H9 (cell line): Measurements from ENCODE around the gene DYNC2H1. TPM values are rescaled to one million over a fixed set of nuclear protein-coding genes. Genes with fewer than 3 reads are reported as not detected.

Experiments used
- DNase-seq: peaks from one replicate; pipeline ENCODE4 v3.0.0-alpha.2; 2017
- H2AFZ ChIP-seq: one replicate; pipeline ENCODE4 v1.6.1; 2013; ENCODE audit warnings: mild to moderate bottlenecking, low read length, control low read depth, moderate library complexity
- H2AK5ac ChIP-seq: 2 replicates; pipeline ENCODE4 v1.6.1; 2013; ENCODE audit warnings: low read length, control low read depth, mixed read lengths; ENCODE audit not compliant: insufficient read length
- H2BK120ac ChIP-seq: one replicate; pipeline ENCODE4 v1.6.1; 2013; ENCODE audit warnings: low read depth, mild to moderate bottlenecking, low read length, control low read depth, inconsistent platforms; ENCODE audit not compliant: poor library complexity, severe bottlenecking
- H2BK12ac ChIP-seq: 2 replicates; pipeline ENCODE4 v1.6.1; 2013; ENCODE audit warnings: low read length, control low read depth, mixed read lengths, low read depth; ENCODE audit not compliant: insufficient read length
- H2BK15ac ChIP-seq: 2 replicates; pipeline ENCODE4 v1.6.1; 2013; ENCODE audit warnings: low read depth, low read length, control low read depth
- H2BK20ac ChIP-seq: one replicate; pipeline ENCODE4 v1.6.1; 2013; ENCODE audit warnings: low read depth, mild to moderate bottlenecking, low read length, control low read depth, inconsistent platforms; ENCODE audit not compliant: poor library complexity, severe bottlenecking
- H2BK5ac ChIP-seq: 2 replicates; pipeline ENCODE4 v1.6.1; 2013; ENCODE audit warnings: low read length, control low read depth, mixed read lengths; ENCODE audit not compliant: insufficient read length
- H3K14ac ChIP-seq: 2 replicates; pipeline ENCODE4 v1.6.1; 2013; ENCODE audit warnings: low read length, control low read depth; ENCODE audit not compliant: insufficient read depth
- H3K18ac ChIP-seq: 2 replicates; pipeline ENCODE4 v1.6.1; 2013; ENCODE audit warnings: low read depth, mild to moderate bottlenecking, mixed read lengths, low read length, control low read depth; ENCODE audit not compliant: insufficient read length
- H3K23ac ChIP-seq: 2 replicates; pipeline ENCODE4 v1.6.1; 2013; ENCODE audit warnings: low read length, control low read depth, mixed read lengths, low read depth; ENCODE audit not compliant: insufficient read length
- H3K23me2 ChIP-seq: 2 replicates; pipeline ENCODE4 v1.6.1; 2013; ENCODE audit warnings: low read depth, mild to moderate bottlenecking, mixed read lengths, low read length, control low read depth; ENCODE audit not compliant: insufficient read length, poor library complexity, severe bottlenecking
- H3K27ac ChIP-seq: 2 replicates; pipeline ENCODE4 v1.5.1; 2013; ENCODE audit warnings: low read length, control low read depth, mixed read lengths, low read depth; ENCODE audit not compliant: insufficient read length
- H3K27me3 ChIP-seq: 2 replicates; pipeline ENCODE4 v1.6.1; 2013; ENCODE audit warnings: low read length, control low read depth, inconsistent platforms; ENCODE audit not compliant: insufficient read depth
- H3K4ac ChIP-seq: 2 replicates; pipeline ENCODE4 v1.6.1; 2013; ENCODE audit warnings: low read depth, mild to moderate bottlenecking, control low read depth, inconsistent platforms, low read length, moderate library complexity
- H3K4me1 ChIP-seq: 2 replicates; pipeline ENCODE4 v1.6.1; 2013; ENCODE audit warnings: low read length, control low read depth, inconsistent platforms; ENCODE audit not compliant: insufficient read depth
- H3K4me2 ChIP-seq: 2 replicates; pipeline ENCODE4 v1.6.1; 2013; ENCODE audit warnings: low read length, control low read depth, mixed read lengths; ENCODE audit not compliant: insufficient read length, insufficient read depth
- H3K56ac ChIP-seq: 2 replicates; pipeline ENCODE4 v1.6.1; 2013; ENCODE audit warnings: low read depth, mild to moderate bottlenecking, mixed read lengths, low read length, control low read depth; ENCODE audit not compliant: insufficient read length
- H3K79me1 ChIP-seq: 2 replicates; pipeline ENCODE4 v1.6.1; 2013; ENCODE audit warnings: low read depth, mild to moderate bottlenecking, moderate library complexity, low read length, control low read depth, inconsistent platforms; ENCODE audit not compliant: insufficient read depth, poor library complexity, severe bottlenecking
- H3K79me2 ChIP-seq: 2 replicates; pipeline ENCODE4 v1.6.1; 2013; ENCODE audit warnings: low read length, control low read depth, inconsistent platforms; ENCODE audit not compliant: insufficient read depth
- H3K9ac ChIP-seq: 2 replicates; pipeline ENCODE4 v1.6.1; 2013; ENCODE audit warnings: low read length, control low read depth, mixed read lengths; ENCODE audit not compliant: insufficient read length; ENCODE audit errors: extremely low read depth
- H3K9me3 ChIP-seq: one replicate; pipeline ENCODE4 v1.6.1; 2013; ENCODE audit warnings: low read depth, low read length, inconsistent platforms; ENCODE audit not compliant: control insufficient read depth
- H3T11ph ChIP-seq: one replicate; pipeline ENCODE4 v1.6.1; 2013; ENCODE audit warnings: mild to moderate bottlenecking, low read length, control low read depth, inconsistent platforms
- H4K20me1 ChIP-seq: one replicate; pipeline ENCODE4 v1.6.1; 2013; ENCODE audit not compliant: control insufficient read depth, insufficient read length, insufficient read depth
- H4K5ac ChIP-seq: 2 replicates; pipeline ENCODE4 v1.6.1; 2013; ENCODE audit warnings: low read depth, mild to moderate bottlenecking, mixed read lengths, low read length, control low read depth; ENCODE audit not compliant: insufficient read length
- H4K8ac ChIP-seq: replicated peaks from 2 replicates; pipeline ENCODE4 v1.6.1; 2013; ENCODE audit warnings: low read length, control low read depth, mixed read lengths, low read depth; ENCODE audit not compliant: insufficient read length
- H4K91ac ChIP-seq: 2 replicates; pipeline ENCODE4 v1.6.1; 2013; ENCODE audit warnings: low read depth, mild to moderate bottlenecking, moderate library complexity, mixed read lengths, low read length, control low read depth; ENCODE audit not compliant: insufficient read length
- H3K27ac Mint-ChIP-seq, 3 experiments: 2 replicates in 2 of 3; 3 replicates in 1 of 3; pipeline ENCODE4 v1.8.0; 2020 to 2021; ENCODE audit warnings: mixed read lengths in 3 of 3, mild to moderate bottlenecking in 1 of 3, moderate library complexity in 1 of 3
- H3K27me3 Mint-ChIP-seq: 2 replicates; pipeline ENCODE4 v1.8.0; 2021; ENCODE audit warnings: low read depth, mild to moderate bottlenecking, moderate library complexity, mixed read lengths
- H3K36me3 Mint-ChIP-seq, 3 experiments: 2 replicates in 2 of 3; 3 replicates in 1 of 3; pipeline ENCODE4 v1.8.0; 2020 to 2021; ENCODE audit warnings: low read depth in 3 of 3, mixed read lengths in 3 of 3; ENCODE audit not compliant: insufficient read depth in 1 of 3
- H3K4me1 Mint-ChIP-seq, 2 experiments: 2 replicates each; pipeline ENCODE4 v1.8.0; 2020; ENCODE audit warnings: mixed read lengths in 2 of 2
- H3K4me3 Mint-ChIP-seq, 2 experiments: 2 replicates in 1 of 2; 3 replicates in 1 of 2; pipeline ENCODE4 v1.8.0; 2020 to 2021; ENCODE audit warnings: mild to moderate bottlenecking in 2 of 2, mixed read lengths in 2 of 2, moderate library complexity in 1 of 2
- H3K9me3 Mint-ChIP-seq, 2 experiments: 2 replicates in 1 of 2; 3 replicates in 1 of 2; pipeline ENCODE4 v1.8.0; 2020; ENCODE audit warnings: mild to moderate bottlenecking in 2 of 2, mixed read lengths in 2 of 2, moderate library complexity in 1 of 2
- CTCF ChIP-seq: fragments of 200-600 bp; sonication (generic); conservative IDR thresholded peaks from 3 replicates; pipeline ENCODE4 v1.8.0; 2021; ENCODE audit warnings: antibody characterized with exemption, mild to moderate bottlenecking
- total RNA-seq: library from RNA; stranded (reverse); gene quantifications from 2 replicates; pipeline ENCODE4 v1.2.1, GENCODE V29; 2021

The DYNC2H1 gene
- total RNA-seq, 1 experiment from 2014 or later: 13.2 TPM

- Histone ChIP-seq H3K9me3 (peaks cover 5% of the 10 kb centered on the region), H3K23ac (no peak overlapping the region), H2BK120ac (no peak overlapping the region), H3K4ac (no peak overlapping the region), H2AK5ac (no peak overlapping the region), H3K56ac (no peak overlapping the region), H3K18ac (no peak overlapping the region), H2BK5ac (no peak overlapping the region), H3K79me1 (no peaks in the 10 kb centered on the region), H4K8ac (no peak overlapping the region), H4K20me1 (no peaks in the 10 kb centered on the region), H4K5ac (no peak overlapping the region), H3K27me3 (no peaks in the 10 kb centered on the region), H3K14ac (no peak overlapping the region), H2AFZ (no peak overlapping the region), H2BK15ac (no peak overlapping the region), H3K27ac (no peak overlapping the region), H2BK20ac (no peak overlapping the region), H3K4me2 (no peak overlapping the region), H3K9ac (no peak overlapping the region), H3K4me1 (no peaks in the 10 kb centered on the region; the same call in 1 of the 2 replicates), H2BK12ac (no peak overlapping the region), H3K79me2 (no peaks in the 10 kb centered on the region), H3K23me2 (no peaks in the 10 kb centered on the region), H3T11ph (no peak overlapping the region), H4K91ac (no peak overlapping the region)
- H3K4me3 Mint-ChIP-seq: no peak overlapping the region; a peak in 1 of 5 replicates
- peaks cover 6 to 12% of the 10 kb centered on the region in 2 experiments for H3K4me1 Mint-ChIP-seq
- peaks cover 0 to 14% (median 9%) of the 10 kb centered on the region in 3 experiments; a peak in 4 of 7 replicates for H3K36me3 Mint-ChIP-seq
- no peak for DNase-seq
- TF ChIP-seq CTCF: no peak
- peaks cover 11 to 13% of the 10 kb centered on the region in 2 experiments; a peak in 4 of 5 replicates for H3K9me3 Mint-ChIP-seq
- H3K27me3 Mint-ChIP-seq: no peaks in the 10 kb centered on the region
- no peak overlapping the region for H3K27ac Mint-ChIP-seq
Measured at GRCh38 chr11:103483996-103484395, 374.8 kb downstream of the DYNC2H1 start.
